D721Med (cell line): Measurements from ENCODE around the gene RSKR.
A peak's percentile ranks its signal among the peaks of the same experiment; 100 is the strongest.

Source experiments
- DNase-seq: peaks from one replicate; pipeline ENCODE4 v3.0.0; 2011; ENCODE audit warnings: low spot score; ENCODE audit not compliant: insufficient read length
- FAIRE-seq: peaks from 2 replicates; lab custom pipeline; 2011; peaks lifted over from hg19 to GRCh38; lab: Jason Lieb, UNC
- TF ChIP-seq, protein P1 (sequence below): IDR thresholded peaks from 2 replicates; pipeline ENCODE4 v1.5.1; 2012; ENCODE audit warnings: mild to moderate bottlenecking, control low read depth; ENCODE audit not compliant: insufficient read depth; ENCODE audit errors: missing control alignments

RSKR gene

DNA sequence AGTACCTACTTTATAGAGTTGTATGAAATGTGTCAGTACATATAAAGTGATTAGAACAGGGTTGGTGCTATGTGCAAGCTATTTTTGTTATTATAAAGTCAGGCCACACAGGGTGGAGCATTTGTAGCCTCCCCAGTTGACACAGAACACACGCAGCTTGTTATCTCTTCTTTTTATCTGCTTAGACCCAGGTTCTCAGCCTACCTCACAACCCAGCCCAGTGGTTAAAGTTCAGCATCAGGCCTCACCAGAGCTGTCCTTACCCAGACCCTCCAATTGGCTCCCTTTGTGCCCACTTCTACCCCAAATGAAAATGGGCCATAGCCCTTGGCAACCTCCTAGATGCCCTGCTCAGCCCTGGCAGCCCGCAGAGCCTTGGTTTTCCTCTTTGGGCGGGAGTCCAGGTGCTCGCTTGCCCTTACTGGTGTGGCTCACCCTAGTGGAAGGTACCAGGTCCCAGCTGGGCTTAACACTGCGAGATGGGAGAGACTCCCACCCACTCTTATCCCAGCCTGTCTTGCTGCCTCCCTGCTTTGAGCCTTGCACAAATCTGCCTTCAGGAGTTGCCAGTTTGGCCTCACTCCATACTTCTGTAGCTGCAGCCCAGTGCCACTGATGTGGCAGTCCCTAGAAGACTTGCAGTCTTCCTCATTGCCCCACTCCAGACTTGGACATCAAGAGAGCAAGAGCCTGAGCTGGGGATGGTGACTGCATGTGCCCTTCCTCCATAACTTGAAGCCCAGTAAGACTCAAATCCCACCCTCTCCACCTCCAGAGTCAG, 41.5 kb downstream of the RSKR start:
- FAIRE-seq (no peak), DNase-seq (no peak)
- TF ChIP-seq, protein P1, sequence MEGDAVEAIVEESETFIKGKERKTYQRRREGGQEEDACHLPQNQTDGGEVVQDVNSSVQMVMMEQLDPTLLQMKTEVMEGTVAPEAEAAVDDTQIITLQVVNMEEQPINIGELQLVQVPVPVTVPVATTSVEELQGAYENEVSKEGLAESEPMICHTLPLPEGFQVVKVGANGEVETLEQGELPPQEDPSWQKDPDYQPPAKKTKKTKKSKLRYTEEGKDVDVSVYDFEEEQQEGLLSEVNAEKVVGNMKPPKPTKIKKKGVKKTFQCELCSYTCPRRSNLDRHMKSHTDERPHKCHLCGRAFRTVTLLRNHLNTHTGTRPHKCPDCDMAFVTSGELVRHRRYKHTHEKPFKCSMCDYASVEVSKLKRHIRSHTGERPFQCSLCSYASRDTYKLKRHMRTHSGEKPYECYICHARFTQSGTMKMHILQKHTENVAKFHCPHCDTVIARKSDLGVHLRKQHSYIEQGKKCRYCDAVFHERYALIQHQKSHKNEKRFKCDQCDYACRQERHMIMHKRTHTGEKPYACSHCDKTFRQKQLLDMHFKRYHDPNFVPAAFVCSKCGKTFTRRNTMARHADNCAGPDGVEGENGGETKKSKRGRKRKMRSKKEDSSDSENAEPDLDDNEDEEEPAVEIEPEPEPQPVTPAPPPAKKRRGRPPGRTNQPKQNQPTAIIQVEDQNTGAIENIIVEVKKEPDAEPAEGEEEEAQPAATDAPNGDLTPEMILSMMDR: no peak

DNA sequence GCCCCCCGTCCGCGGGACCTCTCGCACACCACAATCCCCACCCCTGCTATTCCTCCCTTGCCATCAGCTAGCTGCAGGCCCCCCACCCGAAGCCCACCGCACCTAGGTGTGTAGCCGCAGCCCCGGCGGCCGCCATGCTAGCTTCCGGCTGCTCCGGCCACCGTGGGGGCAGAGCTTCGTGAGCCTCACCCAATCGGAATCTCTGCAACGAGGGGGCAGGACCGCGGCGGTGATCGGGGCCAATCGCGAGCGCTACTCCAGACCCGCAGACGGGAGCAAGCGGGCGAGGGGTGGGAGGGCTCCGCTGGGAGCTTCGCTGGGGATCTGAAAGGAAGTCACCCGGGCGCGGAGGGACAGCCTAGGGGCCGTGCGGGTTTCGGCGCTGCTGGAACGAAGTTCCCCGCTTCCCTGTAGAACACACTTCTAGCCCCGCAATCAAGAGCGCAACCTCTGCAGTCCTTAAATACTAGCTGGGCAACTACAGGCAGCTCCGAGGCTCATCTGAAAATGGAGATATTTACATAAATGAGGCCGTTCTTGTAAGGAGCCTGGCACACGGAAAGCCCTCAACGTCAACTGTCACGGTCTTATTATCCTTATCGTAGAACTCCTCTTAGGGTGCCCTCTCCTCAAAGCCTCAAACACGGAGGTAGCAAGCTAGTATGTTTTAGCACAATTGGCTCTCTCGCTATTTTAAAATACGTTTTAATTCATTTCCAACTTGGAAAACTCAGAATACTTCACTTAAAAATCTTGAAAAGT, 42.4 kb downstream of the RSKR start, which contains the start of gene PIGS:
TSS of gene PIGS (minus strand) at position 164 of the 762 bp plus-strand sequence. CDS start at position 136, 28 bp downstream.
- TF ChIP-seq, protein P1: no peak
- FAIRE-seq (no peak), DNase-seq (peak; percentile 97)

DNA sequence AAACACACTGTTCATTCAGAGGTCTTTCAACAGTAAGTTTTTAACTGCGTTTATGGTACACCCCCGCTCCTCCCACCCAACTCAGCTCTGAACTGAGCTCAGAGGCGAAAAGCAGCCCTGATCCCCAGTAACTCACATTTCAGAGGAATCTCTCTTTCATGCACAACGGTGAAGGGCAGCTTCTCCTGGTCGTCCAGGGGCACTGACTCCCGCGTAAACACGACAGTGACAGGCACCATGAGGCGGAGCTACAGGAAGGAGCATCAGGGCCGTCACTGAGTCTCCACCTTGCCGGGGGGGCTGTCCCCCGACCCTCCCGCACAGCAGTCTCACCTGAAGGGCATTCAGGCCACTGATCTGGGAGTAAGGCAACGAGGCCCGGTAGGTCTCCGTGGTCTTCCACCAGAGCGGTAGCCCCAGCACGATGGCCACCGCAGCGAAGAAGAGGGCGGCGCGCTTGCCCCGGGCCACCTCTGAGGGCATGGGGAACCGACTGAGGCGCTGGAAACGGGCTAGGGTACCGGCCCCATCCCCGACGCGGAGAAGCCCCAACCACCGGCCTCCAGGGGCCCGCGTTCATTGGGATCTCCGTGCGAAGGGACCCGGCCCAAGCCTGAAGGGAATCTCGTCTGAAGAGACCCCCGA, 43.1 kb downstream of the RSKR start:
- TF ChIP-seq, protein P1: no peak
- DNase-seq (no peak), FAIRE-seq (no peak)

DNA sequence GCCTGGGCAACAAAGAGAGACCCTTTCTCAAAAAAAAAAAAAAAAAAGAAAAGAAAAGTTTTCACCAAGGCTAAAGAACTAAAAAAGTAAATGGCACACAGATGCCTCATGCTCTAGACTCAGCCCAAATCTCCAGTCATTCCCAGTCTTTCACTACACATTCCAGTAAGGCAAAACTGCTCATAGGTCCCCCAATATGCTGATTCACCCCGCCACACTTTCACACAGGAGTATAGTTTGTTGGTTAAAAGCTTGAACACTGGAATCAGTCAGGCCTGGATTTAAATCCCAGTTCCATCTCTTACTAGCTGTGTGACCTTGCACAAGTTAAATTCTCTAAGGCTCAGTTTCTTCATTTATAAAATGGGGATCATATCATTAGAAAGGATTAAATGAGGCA, 44.5 kb downstream of the RSKR start:
- DNase-seq (no peak), FAIRE-seq (no peak)
- TF ChIP-seq, protein P1: no peak

DNA sequence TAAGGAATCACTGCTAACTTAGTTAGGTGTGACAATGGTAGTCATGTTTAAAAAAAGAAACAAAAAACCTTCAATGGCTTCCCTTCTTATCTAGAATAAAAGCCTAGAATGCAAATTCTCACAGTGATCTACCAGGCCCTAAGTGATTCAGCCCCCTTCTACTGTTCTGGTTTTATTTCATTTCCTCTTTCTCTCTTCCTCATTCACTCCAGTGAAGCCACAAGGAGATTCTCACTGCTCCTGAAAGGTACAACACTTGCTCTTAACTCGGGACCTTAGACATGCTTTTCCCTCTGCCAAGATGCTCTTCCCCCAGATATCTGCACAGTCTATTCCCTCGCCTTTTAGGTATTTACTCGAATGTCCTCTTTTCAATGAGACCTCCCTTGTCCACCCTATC, 46.4 kb downstream of the RSKR start:
- no peak for DNase-seq
- FAIRE-seq: no peak
- TF ChIP-seq, protein P1: no peak

DNA sequence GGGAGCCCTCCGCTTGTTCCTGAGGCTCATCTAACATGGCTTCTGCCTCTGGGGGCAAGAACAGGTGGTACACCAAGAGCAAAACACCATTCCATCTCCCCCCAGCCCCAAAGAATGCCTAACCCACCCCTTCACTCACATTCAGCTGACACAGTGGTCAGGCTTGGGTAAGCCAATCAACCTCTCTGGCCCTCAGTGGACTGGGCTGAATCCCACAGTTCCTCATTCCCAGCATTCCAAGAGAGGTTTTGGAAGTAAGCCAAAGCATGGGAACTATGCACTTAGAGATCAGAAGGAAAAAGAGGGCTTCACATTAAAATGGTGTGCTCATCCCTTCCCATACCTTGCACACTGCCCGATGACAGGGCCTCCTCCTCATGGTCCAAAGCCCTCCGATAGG, 50.5 kb downstream of the RSKR start:
- FAIRE-seq: no peak
- TF ChIP-seq, protein P1: no peak
- no peak for DNase-seq
